Amniotic epithelial cell (primary cell): ENCODE data around the gene RTEL1.

Experiments
- DNase-seq: peaks from one replicate; pipeline ENCODE4 v3.0.0-alpha.2; 2010; ENCODE audit warnings: low read depth

Gene RTEL1

DNA sequence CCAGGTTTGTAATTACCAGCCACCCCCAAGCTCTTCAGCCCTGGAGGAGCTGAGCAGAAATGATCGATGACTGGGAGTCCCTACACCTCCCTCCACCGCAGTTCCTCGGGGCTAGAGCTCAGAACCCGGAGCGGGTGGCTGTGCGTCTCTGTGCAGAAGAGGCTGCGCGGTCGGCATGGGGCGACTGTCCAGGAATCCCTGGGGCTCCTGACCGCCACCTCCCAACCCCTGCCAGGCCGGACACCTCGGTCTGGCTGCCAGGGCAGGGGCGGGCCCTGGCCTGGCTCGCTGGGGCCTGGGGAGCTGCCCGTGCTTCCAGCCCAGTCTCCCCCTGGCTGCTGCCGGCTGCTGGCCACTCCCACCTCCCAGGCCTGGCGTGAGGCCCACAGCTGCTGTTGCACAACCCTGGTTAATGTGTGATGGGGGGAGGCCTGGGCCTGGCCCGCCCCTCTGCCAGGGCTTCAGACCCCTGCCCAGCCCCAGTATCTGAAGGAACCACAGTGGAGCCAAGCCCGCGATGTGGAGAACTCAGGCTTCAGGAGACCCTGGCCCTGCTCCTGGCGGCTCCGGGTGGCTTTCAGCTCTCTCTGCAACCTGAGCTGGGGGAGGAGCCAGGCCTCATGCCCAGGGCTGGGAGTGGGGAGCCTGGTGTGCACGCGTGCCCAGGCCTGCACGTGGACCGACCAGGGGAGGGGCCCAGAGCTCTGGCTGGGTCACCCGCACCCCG is 82.7 kb downstream of the RTEL1 start:
- DNase-seq = peak; percentile 89

GRCh38 chr20:63741354-63741675 is 83.2 kb downstream of the RTEL1 start:
- no peak for DNase-seq

DNA sequence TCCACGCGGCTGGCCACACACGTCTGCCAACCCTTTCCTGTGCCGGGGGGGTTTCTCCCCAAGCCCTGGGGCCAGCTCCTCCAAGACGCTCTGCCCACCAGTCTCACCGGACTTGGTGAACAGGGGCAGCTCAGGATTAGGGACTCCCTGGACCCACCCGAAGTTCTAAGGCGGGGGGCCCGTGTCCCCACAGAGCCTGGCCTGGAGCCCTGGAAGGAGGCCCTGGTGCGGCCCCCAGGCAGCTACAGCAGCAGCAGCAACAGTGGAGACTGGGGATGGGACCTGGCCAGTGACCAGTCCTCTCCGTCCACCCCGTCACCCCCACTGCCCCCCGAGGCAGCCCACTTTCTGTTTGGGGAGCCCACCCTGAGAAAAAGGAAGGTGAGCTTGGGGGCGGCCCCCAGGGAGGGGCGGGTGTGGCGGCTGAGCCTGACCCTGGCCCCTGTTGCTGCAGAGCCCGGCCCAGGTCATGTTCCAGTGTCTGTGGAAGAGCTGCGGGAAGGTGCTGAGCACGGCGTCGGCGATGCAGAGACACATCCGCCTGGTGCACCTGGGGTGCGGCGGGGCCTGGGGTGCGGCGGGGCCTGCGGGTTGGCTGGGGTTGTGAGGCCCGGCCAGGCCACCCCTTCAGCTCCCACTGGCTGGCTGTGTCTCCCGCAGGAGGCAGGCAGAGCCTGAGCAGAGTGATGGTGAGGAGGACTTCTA is 83.7 kb downstream of the RTEL1 start:
- no peak for DNase-seq

DNA sequence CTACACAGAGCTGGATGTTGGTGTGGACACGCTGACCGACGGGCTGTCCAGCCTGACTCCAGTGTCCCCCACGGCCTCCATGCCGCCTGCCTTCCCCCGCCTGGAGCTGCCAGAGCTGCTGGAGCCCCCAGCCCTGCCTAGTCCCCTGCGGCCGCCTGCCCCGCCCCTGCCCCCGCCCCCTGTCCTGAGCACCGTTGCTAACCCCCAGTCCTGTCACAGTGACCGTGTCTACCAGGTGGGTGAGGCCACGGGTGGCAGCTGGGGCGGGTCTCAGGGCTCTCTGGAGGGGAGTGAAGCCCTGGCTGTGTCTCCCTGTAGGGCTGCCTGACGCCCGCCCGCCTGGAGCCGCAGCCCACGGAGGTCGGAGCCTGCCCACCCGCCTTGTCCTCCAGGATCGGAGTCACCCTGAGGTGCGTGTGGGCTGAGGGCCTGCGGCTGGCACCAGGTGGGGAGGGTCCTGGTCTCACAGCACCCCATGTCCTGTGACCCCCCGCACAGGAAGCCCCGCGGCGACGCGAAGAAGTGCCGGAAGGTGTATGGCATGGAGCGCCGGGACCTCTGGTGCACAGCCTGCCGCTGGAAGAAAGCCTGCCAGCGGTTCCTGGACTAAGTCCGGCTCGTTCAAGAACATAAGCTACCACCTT is 84.4 kb downstream of the RTEL1 start:
- DNase-seq = no peak

DNA sequence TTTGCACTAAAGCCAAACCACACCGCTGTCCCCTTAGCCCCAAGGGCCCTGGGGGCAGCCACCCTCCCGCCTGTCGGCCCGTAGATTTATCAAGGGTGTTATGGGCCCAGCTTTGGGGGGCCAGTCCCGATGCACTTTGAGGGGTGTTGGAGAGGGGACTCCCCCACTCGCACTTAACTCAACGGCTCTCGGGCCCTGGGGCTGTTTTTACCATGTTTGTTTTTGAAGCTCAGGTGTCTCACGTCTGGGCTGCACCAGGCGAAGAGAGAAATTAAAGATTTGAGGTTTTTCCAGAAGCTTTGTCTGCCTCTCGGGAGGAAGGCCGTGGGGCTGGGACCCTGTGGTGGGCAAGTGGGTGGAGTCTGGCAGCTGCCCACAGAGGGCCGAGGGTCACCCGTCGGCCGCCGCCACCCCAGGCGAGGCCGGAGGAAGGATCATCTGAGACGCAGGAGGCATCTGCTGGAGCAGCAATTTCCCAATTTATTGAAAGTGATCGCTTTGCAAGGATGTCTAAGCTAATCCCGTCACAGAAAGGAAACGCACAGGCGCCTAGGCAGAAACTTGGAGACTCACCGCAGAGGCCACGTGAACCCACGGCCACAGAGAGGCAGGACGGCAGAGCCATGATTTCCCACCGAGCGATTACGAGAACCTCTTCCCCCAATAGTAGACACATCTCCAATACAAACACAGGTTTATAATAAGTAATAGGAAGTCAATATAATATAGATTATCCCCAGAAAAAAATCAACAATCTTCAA is 85.3 kb downstream of the RTEL1 start:
- DNase-seq = no peak

DNA sequence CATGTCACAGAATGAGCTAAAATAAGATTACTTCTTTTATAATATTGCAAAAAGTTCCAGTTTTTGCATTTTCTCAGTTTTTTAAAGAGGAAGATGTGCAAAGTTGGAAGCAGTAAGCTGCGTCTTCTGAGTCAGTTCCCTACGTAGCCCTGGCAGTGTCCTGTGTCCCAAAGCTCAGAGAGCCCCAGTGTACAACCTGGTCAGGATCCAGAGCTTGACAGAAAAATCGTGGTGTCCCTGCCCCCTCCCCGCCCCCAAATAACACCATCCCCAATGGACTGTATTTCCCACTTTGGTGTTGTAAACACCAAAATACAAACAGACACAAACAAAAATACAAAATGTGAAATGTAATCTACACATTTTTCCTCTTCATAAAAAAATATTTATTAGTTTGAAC is 86.0 kb downstream of the RTEL1 start:
- no peak for DNase-seq

- no peak for DNase-seq
Measured at GRCh38 chr20:63744574-63745423, 86.7 kb downstream of the RTEL1 start.

GRCh38 chr20:63745424-63745805 is 87.3 kb downstream of the RTEL1 start:
- DNase-seq = no peak
